DMS153 (cell line): Measurements from ENCODE around the gene DIPK1B.

ENCODE experiments used
- DNase-seq: peaks from one replicate; lab custom pipeline; 2025; lab: John Stamatoyannopoulos, UW

The DIPK1B gene

GRCh38 chr9:136673088-136673974 lies 39.0 kb upstream of the DIPK1B start:
- DNase-seq = no peak

- no peak for DNase-seq
Observed at GRCh38 chr9:136673975-136674785, 38.2 kb upstream of the DIPK1B start.

DNA sequence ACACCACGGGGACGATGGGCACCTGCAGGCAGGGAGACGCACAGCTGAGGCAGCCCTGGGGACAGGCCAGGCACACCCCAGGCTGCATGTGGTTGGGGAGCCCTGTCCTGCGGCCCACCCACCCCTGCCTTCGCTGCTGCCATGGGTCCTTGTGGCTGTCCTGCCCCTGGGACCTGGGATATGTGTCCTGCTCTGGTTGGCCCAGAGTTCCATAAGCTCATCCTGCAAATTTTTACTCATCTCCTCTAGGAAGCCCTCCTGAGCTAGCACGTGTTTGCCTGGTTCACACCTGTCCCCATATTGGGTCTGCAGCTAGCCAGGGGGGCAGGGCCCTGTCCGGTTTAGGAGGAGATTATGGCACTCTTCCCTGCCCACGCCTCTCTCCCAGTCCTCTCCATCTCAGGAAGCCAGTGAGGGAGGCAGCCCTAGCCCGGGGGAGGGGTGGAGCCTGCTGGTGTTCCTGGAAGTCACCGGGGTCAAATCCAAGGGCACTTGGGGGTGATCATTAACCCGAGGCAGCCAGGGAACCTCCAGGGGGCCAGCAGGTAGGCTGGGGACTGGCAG lies 37.5 kb upstream of the DIPK1B start:
- DNase-seq = no peak

- DNase-seq = no peak
Observed at GRCh38 chr9:136675477-136676296, 36.7 kb upstream of the DIPK1B start.

DNA sequence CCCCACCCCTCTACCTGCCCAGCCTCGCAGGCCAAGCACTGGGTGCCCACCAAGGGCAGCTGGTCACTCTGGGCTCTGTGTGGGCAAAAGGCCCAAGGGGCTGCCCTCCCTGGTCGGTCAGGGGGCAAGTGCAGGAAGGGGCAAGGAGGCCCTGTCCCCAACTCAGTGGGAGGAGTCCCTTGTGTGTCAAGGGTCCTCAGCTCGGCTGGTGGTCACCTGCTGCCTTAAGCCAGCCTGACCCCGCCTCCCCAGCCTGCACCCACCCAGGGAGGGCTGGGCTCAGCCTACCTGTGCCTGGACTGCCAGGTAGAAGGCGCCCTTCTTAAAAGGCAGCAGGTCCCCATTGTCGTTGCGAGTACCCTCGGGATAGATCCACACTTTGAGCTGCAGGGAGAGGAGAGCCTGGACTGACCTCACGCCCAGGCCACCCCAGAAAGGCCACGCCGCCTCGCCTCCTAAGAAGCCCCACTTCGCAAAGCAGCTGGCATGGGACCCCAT lies 36.0 kb upstream of the DIPK1B start:
- no peak for DNase-seq

DNA sequence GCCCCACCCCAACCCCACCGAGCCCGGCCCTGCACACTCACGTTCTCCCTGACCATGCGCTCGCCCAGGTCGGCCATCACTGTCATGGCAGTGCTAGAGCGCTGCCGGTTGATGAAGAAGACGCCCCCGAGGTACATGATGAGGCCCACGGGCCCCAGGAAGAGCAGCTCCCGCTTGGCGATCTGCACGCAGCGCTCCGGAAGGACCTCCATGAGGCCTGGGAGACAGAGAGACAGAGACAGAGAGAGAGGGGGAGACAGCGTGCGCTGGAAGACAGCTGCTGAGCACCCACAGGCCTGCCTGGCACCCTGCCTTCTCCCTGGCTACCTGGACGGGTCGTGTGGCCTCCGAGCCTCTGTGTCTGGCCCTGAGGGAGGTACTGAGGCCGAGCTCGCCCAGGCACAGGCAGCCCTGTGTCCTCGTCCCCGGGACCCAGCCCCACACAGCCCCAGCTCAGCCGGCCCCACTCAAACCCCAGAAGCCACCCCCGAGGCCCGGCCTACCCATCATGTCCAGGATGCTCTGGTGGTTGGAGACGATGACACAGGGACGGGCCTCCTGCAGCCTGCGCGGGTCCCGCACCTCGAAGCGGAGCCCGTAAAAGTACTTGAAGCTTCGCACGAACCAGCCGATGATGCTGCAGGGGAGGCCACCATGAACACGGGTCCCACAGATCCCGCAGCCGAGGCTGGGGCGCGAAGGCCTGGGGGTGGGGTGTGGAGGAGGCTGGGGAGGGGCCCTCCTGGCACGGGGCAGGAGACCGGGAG lies 35.3 kb upstream of the DIPK1B start:
- no peak for DNase-seq

GRCh38 chr9:136678034-136678433 lies 34.3 kb upstream of the DIPK1B start:
- no peak for DNase-seq

DNA sequence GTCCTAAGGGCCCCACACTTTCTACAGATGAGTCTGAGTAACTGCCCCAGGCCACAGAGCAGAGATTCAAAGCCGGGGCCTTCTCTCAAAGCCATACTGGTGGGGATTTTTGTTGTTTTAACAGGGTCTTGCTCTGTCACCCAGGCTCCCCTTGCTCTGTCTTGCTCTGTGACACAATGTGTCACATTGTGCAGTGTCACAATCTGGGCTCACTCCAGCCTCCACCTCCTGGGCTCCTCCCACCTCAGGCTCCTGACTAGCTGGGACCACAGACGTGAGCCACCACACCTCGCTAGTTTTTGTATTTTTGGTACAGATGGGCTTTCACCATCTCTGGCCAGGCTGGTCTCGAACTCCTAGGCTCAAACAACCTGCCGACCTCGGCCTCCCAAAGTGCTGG lies 33.7 kb upstream of the DIPK1B start:
- DNase-seq = no peak

GRCh38 chr9:136679431-136679941 lies 32.9 kb upstream of the DIPK1B start:
- no peak for DNase-seq

DNA sequence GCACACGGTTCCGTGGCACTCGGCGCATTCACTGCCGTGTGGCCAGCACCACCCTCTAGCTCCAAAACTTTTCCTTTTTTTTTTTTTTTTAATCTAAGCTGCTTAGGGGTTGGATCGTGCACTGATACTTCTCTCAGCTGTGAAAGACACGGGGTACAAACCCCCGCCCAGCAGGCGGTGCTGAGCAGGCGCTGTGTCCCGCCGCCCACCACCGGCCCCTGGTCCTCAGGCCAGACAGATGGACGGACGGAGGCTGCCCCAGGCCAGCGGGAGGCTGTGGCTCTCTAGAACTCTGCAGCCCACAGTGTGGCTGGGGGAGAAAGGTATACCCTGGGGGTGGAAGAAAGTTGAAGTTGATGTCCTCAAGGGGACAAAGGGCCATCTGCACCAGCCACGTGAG lies 31.3 kb upstream of the DIPK1B start:
- DNase-seq = no peak

GRCh38 chr9:136681945-136682699 lies 30.2 kb upstream of the DIPK1B start:
- DNase-seq = no peak

DNA sequence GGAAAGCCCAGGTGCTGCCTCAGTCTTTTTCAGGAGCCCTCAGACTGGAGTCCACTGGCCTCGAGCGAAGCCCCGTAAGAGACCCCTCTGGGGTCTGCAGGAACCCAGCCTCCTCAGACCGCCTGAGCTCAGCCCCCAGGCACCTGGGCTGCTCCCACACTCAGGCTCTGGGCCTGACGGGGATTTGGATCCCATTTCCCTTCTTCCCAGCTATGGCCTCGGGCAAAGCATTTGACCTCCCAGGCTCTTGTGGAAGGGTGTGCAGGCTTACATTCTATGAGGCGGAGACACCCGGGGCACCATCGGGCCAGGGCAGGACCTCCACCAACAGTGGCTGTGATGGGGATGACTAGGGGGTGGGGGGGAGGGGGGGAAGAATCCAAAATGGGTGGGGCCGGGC lies 29.7 kb upstream of the DIPK1B start:
- DNase-seq = no peak

- no peak for DNase-seq
Observed at GRCh38 chr9:136683173-136683745, 29.1 kb upstream of the DIPK1B start.

DNA sequence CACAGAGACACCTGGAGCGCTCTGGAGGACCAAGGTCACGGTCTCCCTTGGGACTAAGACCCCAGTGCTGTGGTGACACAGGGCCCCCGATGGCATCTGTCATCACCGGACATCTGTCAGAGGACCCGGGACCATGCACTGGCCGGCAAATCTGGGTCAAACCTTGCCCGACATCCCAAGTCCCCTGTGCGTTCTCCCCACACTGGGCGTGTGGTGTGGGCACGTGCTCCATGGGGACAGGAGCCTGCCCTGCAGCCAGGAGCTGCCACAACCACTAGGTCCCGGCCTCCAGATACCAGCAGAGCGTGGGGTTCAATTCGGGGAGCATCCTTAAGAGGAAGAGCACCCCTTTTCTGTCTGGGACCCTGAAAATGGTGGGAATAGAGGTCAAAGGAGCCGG lies 28.6 kb upstream of the DIPK1B start:
- no peak for DNase-seq

DNA sequence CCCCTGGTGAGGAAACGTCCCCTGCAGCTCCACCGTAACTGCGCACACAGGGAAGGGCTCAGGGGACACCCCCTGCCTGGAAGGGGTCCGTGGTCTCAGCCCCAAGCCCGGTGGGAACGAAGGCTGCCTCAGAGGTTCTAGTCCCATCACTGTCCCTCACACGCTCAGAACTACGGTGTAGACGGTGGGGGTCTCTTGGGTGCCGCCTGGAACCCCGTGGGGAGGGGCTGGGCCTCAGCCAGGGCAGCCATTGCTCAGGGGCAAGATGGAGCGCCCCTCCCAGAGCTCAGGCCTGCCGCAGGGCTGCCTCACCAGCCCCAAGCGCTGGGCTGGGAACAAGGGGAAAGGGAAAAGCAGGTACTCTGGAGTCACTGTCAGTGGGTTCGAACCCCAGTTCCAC lies 28.0 kb upstream of the DIPK1B start:
- no peak for DNase-seq

DNA sequence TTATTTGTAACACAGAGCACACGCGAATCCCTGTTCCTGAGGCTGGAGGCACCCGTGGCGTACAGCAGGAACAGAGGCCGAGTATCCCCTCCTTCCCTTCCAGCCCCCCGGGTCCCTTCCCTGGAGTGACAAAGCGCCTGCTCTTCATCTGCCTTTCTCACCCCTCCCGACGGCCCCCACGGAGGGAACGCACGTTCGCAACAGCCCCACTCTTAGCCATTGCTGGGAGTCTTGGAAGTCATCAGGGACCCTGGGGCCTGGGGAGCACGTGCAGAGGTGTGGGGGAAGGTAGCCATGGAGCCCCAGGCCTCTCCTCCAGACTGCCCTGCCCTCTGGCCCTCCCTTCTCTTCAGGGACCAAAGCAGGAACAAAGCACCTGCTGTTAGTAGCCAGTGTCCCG lies 27.6 kb upstream of the DIPK1B start:
- no peak for DNase-seq

DNA sequence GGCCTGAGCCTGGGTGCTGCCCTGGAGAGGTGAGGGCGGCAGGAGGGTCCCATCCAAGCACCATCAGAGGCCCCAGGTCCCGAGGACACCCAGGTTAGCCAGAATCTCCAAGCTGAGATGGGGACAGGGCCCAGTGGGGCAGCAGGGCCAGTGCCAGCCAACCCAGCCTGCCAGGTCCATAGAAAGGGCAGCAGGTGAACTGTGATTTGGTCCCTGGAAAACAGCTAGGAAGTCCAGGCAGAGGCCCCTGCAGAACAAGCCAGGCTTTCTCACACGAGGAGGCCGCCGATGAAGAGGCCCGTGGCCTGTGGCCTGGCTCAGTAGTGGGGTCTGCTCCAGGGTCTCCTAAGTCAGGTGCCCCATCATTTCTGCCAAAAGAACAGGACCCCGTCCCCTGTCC lies 27.2 kb upstream of the DIPK1B start:
- no peak for DNase-seq

DNA sequence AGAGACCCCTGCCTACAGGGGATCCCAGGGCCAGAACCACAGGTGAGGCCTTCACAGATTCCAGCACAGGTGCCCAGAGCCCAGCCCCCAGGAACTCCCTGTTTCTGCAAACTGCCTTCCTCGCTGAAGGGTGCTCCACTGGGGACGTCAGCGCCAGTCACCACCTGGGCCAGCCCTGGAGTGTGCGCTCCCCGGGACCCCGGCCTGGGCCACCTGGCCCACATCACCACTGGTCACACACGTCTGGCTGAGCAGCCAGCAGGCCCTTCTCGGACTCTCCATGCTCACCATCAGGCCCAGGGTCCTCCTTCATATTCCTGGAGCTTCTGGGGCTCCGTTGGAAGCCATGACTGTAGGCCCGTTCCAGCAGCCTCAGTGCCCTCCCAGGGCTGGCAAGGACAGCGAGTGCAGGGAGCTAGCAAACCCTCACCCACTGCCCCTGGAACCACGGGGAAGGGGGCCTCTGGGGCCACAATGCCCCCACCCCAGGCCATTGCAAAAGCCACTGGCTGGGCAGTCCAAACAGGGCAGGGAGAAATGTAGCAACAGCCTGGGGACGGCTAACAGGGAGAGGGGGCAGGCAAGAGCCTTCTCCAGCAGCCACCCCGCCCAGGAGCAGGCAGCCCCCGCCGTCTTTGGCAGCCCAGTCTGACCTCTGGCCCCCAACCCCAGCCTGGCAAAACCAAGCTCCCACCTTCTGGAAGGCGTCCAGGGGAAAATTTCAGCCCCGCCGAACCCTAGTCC lies 26.4 kb upstream of the DIPK1B start:
- no peak for DNase-seq

DNA sequence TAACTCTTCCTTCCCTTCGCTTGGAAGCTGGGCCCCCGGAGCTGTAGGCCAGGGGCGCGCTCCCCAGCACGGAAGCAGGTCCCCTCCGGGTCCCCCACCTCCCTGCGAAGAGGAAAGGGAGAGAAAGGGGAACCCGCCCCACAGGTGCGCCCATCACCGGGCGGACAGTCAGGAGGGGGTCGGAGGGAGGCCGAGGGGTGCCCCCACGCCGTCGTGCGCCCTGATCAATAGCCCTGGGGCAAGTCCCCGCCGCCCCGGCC lies 25.9 kb upstream of the DIPK1B start:
- DNase-seq = no peak
